ENCODE measurements around the gene PARP15.

DNA sequence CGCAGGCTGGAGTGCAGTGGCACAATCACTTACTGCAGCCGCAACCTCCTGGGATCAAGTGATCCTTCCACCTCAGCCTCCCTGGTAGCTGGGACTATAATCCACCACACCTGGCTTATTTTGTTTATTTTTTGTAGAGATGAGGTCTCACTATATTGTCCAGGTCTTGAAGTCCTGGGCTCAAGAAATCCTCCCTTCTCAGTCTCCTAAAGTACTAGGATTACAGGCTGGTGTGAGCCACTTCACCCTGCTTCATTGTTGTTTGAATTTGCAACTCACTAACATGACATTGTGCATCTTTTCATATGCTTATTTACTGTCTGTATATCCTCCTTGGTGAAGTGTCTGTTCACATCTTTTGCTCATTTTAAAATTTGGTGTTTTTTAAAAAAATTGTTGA lies 10.1 kb downstream of the PARP15 start:
- TF ChIP-seq, protein P1, sequence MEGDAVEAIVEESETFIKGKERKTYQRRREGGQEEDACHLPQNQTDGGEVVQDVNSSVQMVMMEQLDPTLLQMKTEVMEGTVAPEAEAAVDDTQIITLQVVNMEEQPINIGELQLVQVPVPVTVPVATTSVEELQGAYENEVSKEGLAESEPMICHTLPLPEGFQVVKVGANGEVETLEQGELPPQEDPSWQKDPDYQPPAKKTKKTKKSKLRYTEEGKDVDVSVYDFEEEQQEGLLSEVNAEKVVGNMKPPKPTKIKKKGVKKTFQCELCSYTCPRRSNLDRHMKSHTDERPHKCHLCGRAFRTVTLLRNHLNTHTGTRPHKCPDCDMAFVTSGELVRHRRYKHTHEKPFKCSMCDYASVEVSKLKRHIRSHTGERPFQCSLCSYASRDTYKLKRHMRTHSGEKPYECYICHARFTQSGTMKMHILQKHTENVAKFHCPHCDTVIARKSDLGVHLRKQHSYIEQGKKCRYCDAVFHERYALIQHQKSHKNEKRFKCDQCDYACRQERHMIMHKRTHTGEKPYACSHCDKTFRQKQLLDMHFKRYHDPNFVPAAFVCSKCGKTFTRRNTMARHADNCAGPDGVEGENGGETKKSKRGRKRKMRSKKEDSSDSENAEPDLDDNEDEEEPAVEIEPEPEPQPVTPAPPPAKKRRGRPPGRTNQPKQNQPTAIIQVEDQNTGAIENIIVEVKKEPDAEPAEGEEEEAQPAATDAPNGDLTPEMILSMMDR (IDR thresholded peaks at IDR 0.05): no peak
- no peak for TF ChIP-seq EZH2phosphoT487 (IDR thresholded peaks at IDR 0.05)
